ENCODE data around the gene PELI2.

DNA sequence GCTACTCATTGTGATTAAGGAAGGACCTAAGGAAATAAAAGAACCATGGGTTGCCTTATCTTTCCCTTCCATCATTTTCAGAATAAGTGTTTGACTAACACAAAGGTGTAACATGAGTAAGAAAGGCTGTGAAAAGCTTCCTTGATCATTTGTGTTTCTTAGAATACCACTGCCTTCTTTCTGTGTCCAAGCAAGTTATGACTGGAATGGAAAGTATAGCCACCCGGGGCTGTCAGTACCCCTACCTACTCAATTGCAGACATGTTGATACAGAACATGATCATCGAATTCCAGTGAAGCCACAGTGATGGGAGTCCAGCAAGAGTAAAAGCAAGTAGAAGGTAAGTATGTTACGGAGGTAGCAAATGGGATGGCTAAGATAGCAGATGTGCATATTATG, 209.8 kb downstream of the PELI2 start:
- TF ChIP-seq, protein P1, sequence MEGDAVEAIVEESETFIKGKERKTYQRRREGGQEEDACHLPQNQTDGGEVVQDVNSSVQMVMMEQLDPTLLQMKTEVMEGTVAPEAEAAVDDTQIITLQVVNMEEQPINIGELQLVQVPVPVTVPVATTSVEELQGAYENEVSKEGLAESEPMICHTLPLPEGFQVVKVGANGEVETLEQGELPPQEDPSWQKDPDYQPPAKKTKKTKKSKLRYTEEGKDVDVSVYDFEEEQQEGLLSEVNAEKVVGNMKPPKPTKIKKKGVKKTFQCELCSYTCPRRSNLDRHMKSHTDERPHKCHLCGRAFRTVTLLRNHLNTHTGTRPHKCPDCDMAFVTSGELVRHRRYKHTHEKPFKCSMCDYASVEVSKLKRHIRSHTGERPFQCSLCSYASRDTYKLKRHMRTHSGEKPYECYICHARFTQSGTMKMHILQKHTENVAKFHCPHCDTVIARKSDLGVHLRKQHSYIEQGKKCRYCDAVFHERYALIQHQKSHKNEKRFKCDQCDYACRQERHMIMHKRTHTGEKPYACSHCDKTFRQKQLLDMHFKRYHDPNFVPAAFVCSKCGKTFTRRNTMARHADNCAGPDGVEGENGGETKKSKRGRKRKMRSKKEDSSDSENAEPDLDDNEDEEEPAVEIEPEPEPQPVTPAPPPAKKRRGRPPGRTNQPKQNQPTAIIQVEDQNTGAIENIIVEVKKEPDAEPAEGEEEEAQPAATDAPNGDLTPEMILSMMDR (optimal IDR thresholded peaks at IDR 0.05 in 1 of 3, IDR thresholded peaks at IDR 0.05 in 1 of 3, conservative IDR thresholded peaks at IDR 0.05 in 1 of 3; ENCODE audit: extremely low read depth in 1 of 3, insufficient read depth in 2 of 3, low read length in 3 of 3) = no peak
- TF ChIP-seq EZH2 (IDR thresholded peaks at IDR 0.05; ENCODE audit: low read length) = no peak

All from keratinocyte (primary cell).